Mesenchymal stem cell (in vitro differentiated cells and primary cell): ENCODE results near the gene RPS14.

Experiments
- DNase-seq: peaks from one replicate; pipeline ENCODE4 v3.0.0-alpha.2; 2013
- H2AFZ ChIP-seq: one replicate; pipeline ENCODE4 v1.6.1; 2013; ENCODE audit warnings: low read depth, mild to moderate bottlenecking, control low read depth, inconsistent platforms, low read length, moderate library complexity
- H2AK5ac ChIP-seq: 2 replicates; pipeline ENCODE4 v1.6.1; 2013; ENCODE audit warnings: low read length, moderate library complexity, mild to moderate bottlenecking, inconsistent platforms; ENCODE audit not compliant: severe bottlenecking
- H2BK120ac ChIP-seq: one replicate; pipeline ENCODE4 v1.6.1; 2013; ENCODE audit warnings: low read depth, mild to moderate bottlenecking, inconsistent platforms, low read length, moderate library complexity
- H2BK12ac ChIP-seq, 2 experiments: one replicate each; pipeline ENCODE4 v1.6.1; 2013; ENCODE audit warnings: inconsistent platforms in 2 of 2, low read length in 2 of 2, mild to moderate bottlenecking in 2 of 2, moderate library complexity in 2 of 2, control low read depth in 1 of 2
- H2BK15ac ChIP-seq: one replicate; pipeline ENCODE4 v1.6.1; 2013; ENCODE audit warnings: mild to moderate bottlenecking, low read depth, inconsistent platforms; ENCODE audit not compliant: poor library complexity, severe bottlenecking
- H2BK5ac ChIP-seq: 2 replicates; pipeline ENCODE4 v1.6.1; 2013; ENCODE audit warnings: low read depth, mild to moderate bottlenecking, low read length, control low read depth, inconsistent platforms; ENCODE audit not compliant: poor library complexity, severe bottlenecking
- H3K14ac ChIP-seq, 2 experiments: one replicate each; pipeline ENCODE4 v1.6.1; 2013; ENCODE audit warnings: inconsistent platforms in 2 of 2, low read length in 2 of 2, control low read depth in 1 of 2, mild to moderate bottlenecking in 1 of 2, moderate library complexity in 1 of 2
- H3K18ac ChIP-seq, 2 experiments: one replicate each; pipeline ENCODE4 v1.6.1; 2013; ENCODE audit warnings: inconsistent platforms in 2 of 2, low read length in 2 of 2, control low read depth in 1 of 2, low read depth in 1 of 2, mild to moderate bottlenecking in 1 of 2
- H3K23ac ChIP-seq, 2 experiments: one replicate each; pipeline ENCODE4 v1.6.1; 2013; ENCODE audit warnings: inconsistent platforms in 2 of 2, low read length in 2 of 2, mild to moderate bottlenecking in 2 of 2, moderate library complexity in 2 of 2, control low read depth in 1 of 2
- H3K27ac ChIP-seq: 2 replicates; pipeline ENCODE4 v1.5.1; 2013; ENCODE audit warnings: mild to moderate bottlenecking, moderate library complexity, low read length, control low read depth, inconsistent platforms; ENCODE audit not compliant: poor library complexity, severe bottlenecking
- H3K27me3 ChIP-seq, 2 experiments: 2 replicates each; pipeline versions ENCODE4 v1.6.1 to v1.7.0; 2013; ENCODE audit warnings: low read length in 2 of 2, mild to moderate bottlenecking in 2 of 2, moderate library complexity in 2 of 2, control low read depth in 1 of 2, inconsistent platforms in 1 of 2; ENCODE audit not compliant: control insufficient read depth in 1 of 2, insufficient read depth in 1 of 2
- H3K36me3 ChIP-seq, 2 experiments: 2 replicates each; pipeline versions ENCODE4 v1.6.1 to v1.7.0; 2013; ENCODE audit warnings: low read length in 2 of 2, control low read depth in 1 of 2, inconsistent platforms in 1 of 2, low read depth in 1 of 2, mild to moderate bottlenecking in 1 of 2; ENCODE audit not compliant: insufficient read depth in 2 of 2, control insufficient read depth in 1 of 2
- H3K4ac ChIP-seq, 2 experiments: one replicate each; pipeline ENCODE4 v1.6.1; 2013; ENCODE audit warnings: inconsistent platforms in 2 of 2, low read length in 2 of 2, mild to moderate bottlenecking in 2 of 2, moderate library complexity in 2 of 2, control low read depth in 1 of 2, low read depth in 1 of 2
- H3K4me1 ChIP-seq: 2 replicates; pipeline ENCODE4 v1.6.1; 2013; ENCODE audit warnings: low read depth, low read length, control low read depth; ENCODE audit not compliant: control insufficient read depth, insufficient read depth
- H3K4me2 ChIP-seq: 2 replicates; pipeline ENCODE4 v1.6.1; 2013; ENCODE audit warnings: low read length, mild to moderate bottlenecking, inconsistent platforms; ENCODE audit not compliant: poor library complexity, severe bottlenecking
- H3K4me3 ChIP-seq, 2 experiments: 2 replicates each; pipeline versions ENCODE4 v1.5.1 to v1.7.0; 2013; ENCODE audit warnings: low read length in 2 of 2, mild to moderate bottlenecking in 2 of 2, control low read depth in 1 of 2, low read depth in 1 of 2; ENCODE audit not compliant: insufficient read depth in 1 of 2
- H3K79me1 ChIP-seq: replicated peaks from 2 replicates; pipeline ENCODE4 v1.6.1; 2013; ENCODE audit warnings: mild to moderate bottlenecking, control low read depth, low read length, inconsistent platforms; ENCODE audit not compliant: poor library complexity, severe bottlenecking
- H3K9ac ChIP-seq: 2 replicates; pipeline ENCODE4 v1.7.0; 2013; ENCODE audit warnings: mild to moderate bottlenecking, low read length, moderate library complexity
- H3K9me3 ChIP-seq: 2 replicates; pipeline ENCODE4 v1.7.0; 2013; ENCODE audit warnings: mild to moderate bottlenecking, low read length; ENCODE audit not compliant: control insufficient read depth
- H4K8ac ChIP-seq: one replicate; pipeline ENCODE4 v1.6.1; 2013; ENCODE audit warnings: inconsistent platforms, mild to moderate bottlenecking, low read length, moderate library complexity
- H4K91ac ChIP-seq: one replicate; pipeline ENCODE4 v1.6.1; 2013; ENCODE audit warnings: mild to moderate bottlenecking, low read length, inconsistent platforms
- WGBS: methylation state at CpG from one replicate; pipeline ENCODE4 v1.1.7; 2013; ENCODE audit warnings: mixed read lengths; 5-methylcytosine and 5-hydroxymethylcytosine counted together

The RPS14 gene

GRCh38 chr5:150401376-150402228, 47.9 kb downstream of the RPS14 start:
- H3K9ac ChIP-seq = no peak overlapping the region
- no peak overlapping the region for H4K91ac ChIP-seq
- no peak overlapping the region for H2BK12ac ChIP-seq
- no peak overlapping the region for H2AK5ac ChIP-seq
- no peak overlapping the region for H3K18ac ChIP-seq
- no peak overlapping the region for H3K4me2 ChIP-seq
- H3K27me3 ChIP-seq = no peaks in the 10 kb centered on the region
- H3K27ac ChIP-seq = no peak overlapping the region
- no peak overlapping the region for H3K4ac ChIP-seq
- H2BK5ac ChIP-seq = no peak overlapping the region
- H2BK120ac ChIP-seq = no peak overlapping the region
- no peaks in the 10 kb centered on the region for H3K9me3 ChIP-seq
- no peak overlapping the region for H2AFZ ChIP-seq
- no peak overlapping the region for H2BK15ac ChIP-seq
- H3K23ac ChIP-seq = no peak overlapping the region
- H3K4me1 ChIP-seq = peaks cover 2% of the 10 kb centered on the region
- WGBS = 91% methylated on average over 11 of the region's 11 CpGs
- H4K8ac ChIP-seq = no peak overlapping the region
- H3K36me3 ChIP-seq = peaks cover 61 to 71% of the 10 kb centered on the region in 2 experiments
- H3K4me3 ChIP-seq = no peak overlapping the region
- no peak for DNase-seq
- no peaks in the 10 kb centered on the region for H3K79me1 ChIP-seq
- no peak overlapping the region for H3K14ac ChIP-seq

GRCh38 chr5:150401076-150401375, 48.5 kb downstream of the RPS14 start:
- Histone ChIP-seq H4K91ac (no peak overlapping the region), H4K8ac (no peak overlapping the region), H3K9me3 (no peaks in the 10 kb centered on the region), H2BK120ac (no peak overlapping the region), H3K27ac (no peak overlapping the region), H3K9ac (no peak overlapping the region), H3K14ac (no peak overlapping the region), H2BK12ac (no peak overlapping the region), H2BK15ac (no peak overlapping the region), H3K4me2 (no peak overlapping the region), H3K27me3 (no peaks in the 10 kb centered on the region), H3K18ac (no peak overlapping the region), H3K36me3 (peaks cover 67 to 74% of the 10 kb centered on the region in 2 experiments), H2AK5ac (no peak overlapping the region), H3K23ac (no peak overlapping the region), H3K4me3 (no peak overlapping the region), H2AFZ (no peak overlapping the region), H3K79me1 (peaks cover under 1% of the 10 kb centered on the region), H3K4me1 (peaks cover 2% of the 10 kb centered on the region), H3K4ac (no peak overlapping the region), H2BK5ac (no peak overlapping the region)
- no peak for DNase-seq
- 91% methylated on average over 1 of the region's 3 CpGs for WGBS

- Histone ChIP-seq H4K8ac (no peak overlapping the region), H3K18ac (no peak overlapping the region), H3K27ac (no peak overlapping the region), H3K36me3 (peaks cover 71 to 79% of the 10 kb centered on the region in 2 experiments), H4K91ac (no peak overlapping the region), H2BK120ac (no peak overlapping the region), H3K27me3 (no peaks in the 10 kb centered on the region), H2BK15ac (no peak overlapping the region), H3K9ac (no peak overlapping the region), H2BK5ac (no peak overlapping the region), H3K14ac (no peak overlapping the region), H2AK5ac (no peak overlapping the region), H3K23ac (no peak overlapping the region), H3K4me1 (peaks cover 2% of the 10 kb centered on the region), H3K9me3 (no peaks in the 10 kb centered on the region), H2AFZ (no peak overlapping the region), H3K4me2 (no peak overlapping the region), H2BK12ac (no peak overlapping the region), H3K4ac (no peak overlapping the region), H3K4me3 (no peak overlapping the region), H3K79me1 (peaks cover 2% of the 10 kb centered on the region)
- 96% methylated on average over 12 of the region's 12 CpGs for WGBS
- DNase-seq = no peak
Observed at GRCh38 chr5:150400316-150401075, 49.0 kb downstream of the RPS14 start.

GRCh38 chr5:150399524-150400211, 49.9 kb downstream of the RPS14 start:
- no peak overlapping the region for H3K23ac ChIP-seq
- H3K9ac ChIP-seq = no peak overlapping the region
- no peak overlapping the region for H2AFZ ChIP-seq
- WGBS = 94% methylated on average over 8 of the region's 11 CpGs
- H3K4me2 ChIP-seq = no peak overlapping the region
- H3K79me1 ChIP-seq = peaks cover 4% of the 10 kb centered on the region
- H3K27me3 ChIP-seq = no peaks in the 10 kb centered on the region
- no peak overlapping the region for H2BK5ac ChIP-seq
- no peak overlapping the region for H3K18ac ChIP-seq
- H2AK5ac ChIP-seq = no peak overlapping the region
- H3K9me3 ChIP-seq = no peaks in the 10 kb centered on the region
- no peak overlapping the region for H2BK15ac ChIP-seq
- no peak overlapping the region for H2BK120ac ChIP-seq
- peaks cover 2% of the 10 kb centered on the region for H3K4me1 ChIP-seq
- H2BK12ac ChIP-seq = no peak overlapping the region
- peaks cover 78 to 79% of the 10 kb centered on the region in 2 experiments for H3K36me3 ChIP-seq
- H3K27ac ChIP-seq = no peak overlapping the region
- no peak overlapping the region for H3K14ac ChIP-seq
- DNase-seq = peak; percentile 50
- peak overlapping the region; percentile 2 for H4K8ac ChIP-seq
- H4K91ac ChIP-seq = no peak overlapping the region
- no peak overlapping the region for H3K4ac ChIP-seq
- H3K4me3 ChIP-seq = no peak overlapping the region
